Measurements from ENCODE around the gene LYRM9.

- no peak for TF ChIP-seq USF2 (IDR thresholded peaks at IDR 0.05; ENCODE audit: borderline replicate concordance, low read depth, low read length)
- TF ChIP-seq CTCF (IDR thresholded peaks at IDR 0.05) = no peak
- no peak for TF ChIP-seq MAX (IDR thresholded peaks at IDR 0.05; ENCODE audit: low read depth)
- no peak for TF ChIP-seq RAD21 (IDR thresholded peaks at IDR 0.05; ENCODE audit: low read length)
These were observed 19.4 kb downstream of the LYRM9 start for GRCh38 chr17:27873746-27874145.

Data from SK-N-SH (cell line).